ENCODE results near the gene METTL26.
A peak's percentile ranks its signal among the peaks of the same experiment; 100 is the strongest.

METTL26 gene

GRCh38 chr16:638034-638543, 2.0 kb upstream of the METTL26 start:
- peak; percentile 73 for DNase-seq (ENCODE audit: low spot score)

DNA sequence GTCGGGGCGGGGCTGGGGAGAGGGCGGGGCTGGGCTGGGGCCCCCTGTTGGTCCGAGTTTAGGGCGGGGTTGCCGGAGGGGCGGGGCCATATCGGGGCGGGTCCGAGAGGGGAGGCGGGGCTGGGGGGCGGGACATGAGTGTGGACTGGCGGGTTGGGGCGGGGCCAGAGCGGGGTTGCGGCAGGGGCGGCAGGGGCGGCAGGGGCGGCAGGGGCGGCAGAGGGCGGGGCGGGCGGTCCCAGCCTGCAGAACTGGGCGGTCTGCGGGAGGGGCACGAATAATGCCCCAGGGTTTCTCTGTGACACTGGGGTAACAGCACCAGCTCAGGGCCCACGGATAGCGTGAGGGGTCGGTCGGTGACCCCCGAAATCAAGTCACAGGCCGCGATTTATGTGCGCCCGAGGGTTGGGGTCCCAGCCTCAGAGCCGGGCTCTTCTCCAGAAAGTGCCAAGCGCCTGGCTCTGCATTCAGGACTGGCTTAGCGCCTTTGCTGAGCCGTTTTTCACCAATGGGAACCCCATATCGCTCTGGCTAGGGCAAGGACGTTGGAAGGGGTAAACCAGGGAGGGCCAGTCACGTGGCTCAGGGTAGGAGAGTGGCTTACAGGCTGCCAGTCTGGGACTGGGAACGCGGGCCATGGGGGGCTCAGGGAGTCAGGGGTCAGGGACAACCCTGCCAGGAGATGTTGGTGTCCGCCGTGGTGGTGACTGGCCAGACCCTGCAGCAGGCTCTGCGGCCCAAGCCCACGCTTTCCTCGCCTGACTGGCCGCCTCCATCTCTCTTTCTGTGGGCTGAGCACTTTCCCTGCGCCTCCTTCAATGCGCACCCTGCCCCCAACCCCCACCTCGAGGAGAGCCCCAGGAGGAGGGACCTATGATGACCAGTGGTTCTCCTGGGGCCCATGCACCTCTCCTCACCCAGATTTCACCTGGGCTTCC, 1.2 kb upstream of the METTL26 start:
- DNase-seq (ENCODE audit: low spot score): peak; percentile 81

- no peak for DNase-seq (ENCODE audit: low spot score)
These were observed 416 bp downstream of the METTL26 start for GRCh38 chr16:635573-636205.

GRCh38 chr16:634996-635395, 1.1 kb downstream of the METTL26 start:
- DNase-seq (ENCODE audit: low spot score): no peak

- no peak for DNase-seq (ENCODE audit: low spot score)
These were observed 1.9 kb downstream of the METTL26 start for GRCh38 chr16:634051-634670.

- DNase-seq (ENCODE audit: low spot score): no peak
These were observed 2.6 kb downstream of the METTL26 start for GRCh38 chr16:633336-634050.

- DNase-seq (ENCODE audit: low spot score): no peak
These were observed 3.4 kb downstream of the METTL26 start for GRCh38 chr16:632486-633335.

DNA sequence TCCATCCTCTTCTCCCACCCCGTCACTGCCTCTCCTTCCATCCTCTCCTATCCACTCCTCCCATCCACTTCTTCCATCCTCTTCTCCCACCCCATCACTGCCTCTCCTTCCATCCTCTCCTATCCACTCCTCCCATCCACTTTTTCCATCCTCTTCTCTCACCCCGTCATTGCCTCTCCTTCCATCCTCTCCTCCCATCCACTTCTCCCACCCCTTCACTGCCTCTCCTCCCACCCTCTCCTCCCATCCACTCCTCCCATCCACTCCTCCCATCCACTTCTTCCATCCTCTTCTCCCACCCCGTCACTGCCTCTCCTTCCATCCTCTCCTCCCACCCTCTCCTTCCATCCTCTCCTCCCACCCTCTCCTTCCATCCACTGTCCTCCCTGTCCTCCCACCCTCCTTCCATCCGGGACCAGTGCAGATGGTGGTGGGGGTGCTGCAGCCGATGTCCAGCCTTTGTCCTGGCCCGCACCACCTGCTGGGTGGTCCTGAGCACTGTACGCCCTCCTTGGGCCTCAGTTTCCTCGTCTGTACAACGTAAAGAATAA, 4.2 kb downstream of the METTL26 start:
- DNase-seq (ENCODE audit: low spot score): no peak

DNA sequence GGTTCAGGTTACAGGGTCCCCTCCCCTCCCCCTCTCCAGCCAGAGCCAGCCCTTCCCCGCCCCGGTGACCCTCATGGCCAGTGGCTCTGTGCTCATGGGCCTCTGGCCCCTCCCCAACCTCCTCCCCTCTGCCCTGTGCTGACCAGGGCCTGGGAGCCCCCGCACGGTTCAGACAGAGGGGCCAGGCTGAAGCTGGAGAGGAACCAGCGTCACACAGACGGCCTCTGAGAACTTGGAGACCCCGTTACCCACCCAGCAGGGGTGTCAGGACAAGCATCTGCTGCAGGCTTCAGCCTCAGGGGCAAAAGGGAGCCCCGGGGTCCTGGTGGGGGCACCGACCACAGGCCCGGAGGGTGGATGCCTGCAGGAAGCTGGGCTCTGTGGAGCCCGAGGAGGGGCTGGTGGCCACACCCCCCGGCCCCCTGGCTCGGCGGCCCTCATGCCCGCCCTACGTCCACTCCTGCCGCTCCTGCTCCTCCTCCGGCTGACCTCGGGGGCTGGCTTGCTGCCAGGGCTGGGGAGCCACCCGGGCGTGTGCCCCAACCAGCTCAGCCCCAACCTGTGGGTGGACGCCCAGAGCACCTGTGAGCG, 5.2 kb downstream of the METTL26 start, which contains the start of gene WFIKKN1:
Gene WFIKKN1 (plus strand): TSS at position 171 of the 591 bp plus-strand sequence. CDS start 269 bp downstream, at position 440.
- DNase-seq (ENCODE audit: low spot score): peak; percentile 65

GRCh38 chr16:630249-630814, 5.8 kb downstream of the METTL26 start:
- DNase-seq (ENCODE audit: low spot score): no peak

- no peak for DNase-seq (ENCODE audit: low spot score)
These were observed 6.3 kb downstream of the METTL26 start for GRCh38 chr16:629833-630248.

- peak; percentile 82 for DNase-seq (ENCODE audit: low spot score)
These were observed 6.8 kb downstream of the METTL26 start for GRCh38 chr16:629185-629832.

- no peak for DNase-seq (ENCODE audit: low spot score)
These were observed 7.6 kb downstream of the METTL26 start for GRCh38 chr16:628321-629061.

GRCh38 chr16:627454-628239, 8.5 kb downstream of the METTL26 start:
- no peak for DNase-seq (ENCODE audit: low spot score)

DNA sequence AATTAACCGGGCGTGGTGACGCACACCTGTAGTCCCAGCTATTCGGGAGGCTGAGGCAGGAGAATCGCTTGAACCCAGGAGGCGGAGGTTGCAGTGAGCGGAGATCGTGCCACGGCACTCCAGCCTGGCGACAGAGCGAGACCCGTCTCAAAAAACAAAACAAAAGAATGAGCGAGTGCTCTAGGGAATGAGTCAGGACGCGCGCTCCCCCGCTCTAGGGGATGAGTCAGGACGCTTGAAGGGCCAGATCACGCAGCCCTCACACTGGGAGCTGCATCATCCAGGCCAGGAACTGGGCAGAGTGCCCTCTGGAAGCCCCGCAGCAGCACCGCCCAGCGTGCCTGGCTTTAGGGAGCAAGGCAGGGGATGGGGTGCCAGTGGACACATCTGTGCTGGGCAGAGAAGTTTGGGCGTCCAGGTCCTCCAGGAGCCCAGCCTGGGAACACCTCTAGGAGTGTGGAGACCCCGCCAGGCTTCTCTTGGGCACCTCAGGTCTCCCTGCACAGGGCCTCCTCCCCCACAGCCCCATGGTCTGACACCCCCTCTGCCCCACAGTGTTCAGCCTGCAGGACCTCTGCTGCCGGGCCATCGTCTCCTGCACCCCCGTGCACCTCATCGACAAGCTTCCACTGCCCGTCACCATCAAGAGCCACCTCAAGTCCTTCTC, 9.2 kb downstream of the METTL26 start:
- no peak for DNase-seq (ENCODE audit: low spot score)

- DNase-seq (ENCODE audit: low spot score): no peak
These were observed 9.9 kb downstream of the METTL26 start for GRCh38 chr16:625977-626765.
